CD4-positive, alpha-beta T cell treated with Interleukin-2 at 100 ng/mL for 4 hours (primary cell): ENCODE measurements around the gene ATP2B2.

ENCODE experiments used
- DNase-seq: peaks from one replicate; pipeline ENCODE4 v3.0.0-alpha.2; 2020; ENCODE audit warnings: low spot score

Gene ATP2B2

DNA sequence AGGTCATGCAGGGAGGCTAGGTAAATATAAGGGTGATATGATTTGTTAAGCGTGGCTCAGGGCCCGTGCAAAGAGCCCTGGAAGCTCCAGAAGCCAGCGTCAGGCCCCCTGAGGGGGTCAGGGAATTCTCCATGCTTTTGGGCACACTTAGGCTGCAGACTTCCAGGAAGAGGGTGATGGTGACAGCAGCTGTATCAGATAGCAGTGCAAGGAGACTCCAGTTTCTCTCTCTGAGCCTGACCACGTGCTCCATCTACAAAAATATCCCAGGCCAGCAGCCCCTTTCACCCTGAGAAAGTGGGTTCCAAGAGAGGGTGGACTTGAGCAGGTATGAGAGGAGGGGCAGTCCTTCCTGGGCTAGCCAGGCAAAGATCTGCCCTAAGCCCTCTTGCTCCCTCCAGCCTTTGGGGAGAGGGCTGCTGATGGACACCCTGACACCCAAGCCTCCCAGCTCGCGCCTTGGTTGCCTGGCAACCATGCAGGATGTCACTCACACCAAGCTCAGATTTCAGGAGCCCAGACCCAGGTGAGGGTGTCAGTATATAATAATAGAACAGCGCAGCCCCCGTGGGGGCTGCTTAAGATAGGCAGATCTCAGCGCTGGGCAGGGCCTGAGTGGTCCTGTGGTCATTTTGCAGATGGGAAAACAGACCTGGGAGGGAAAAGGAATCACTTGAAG is 35.8 kb downstream of the ATP2B2 start:
- no peak for DNase-seq

DNA sequence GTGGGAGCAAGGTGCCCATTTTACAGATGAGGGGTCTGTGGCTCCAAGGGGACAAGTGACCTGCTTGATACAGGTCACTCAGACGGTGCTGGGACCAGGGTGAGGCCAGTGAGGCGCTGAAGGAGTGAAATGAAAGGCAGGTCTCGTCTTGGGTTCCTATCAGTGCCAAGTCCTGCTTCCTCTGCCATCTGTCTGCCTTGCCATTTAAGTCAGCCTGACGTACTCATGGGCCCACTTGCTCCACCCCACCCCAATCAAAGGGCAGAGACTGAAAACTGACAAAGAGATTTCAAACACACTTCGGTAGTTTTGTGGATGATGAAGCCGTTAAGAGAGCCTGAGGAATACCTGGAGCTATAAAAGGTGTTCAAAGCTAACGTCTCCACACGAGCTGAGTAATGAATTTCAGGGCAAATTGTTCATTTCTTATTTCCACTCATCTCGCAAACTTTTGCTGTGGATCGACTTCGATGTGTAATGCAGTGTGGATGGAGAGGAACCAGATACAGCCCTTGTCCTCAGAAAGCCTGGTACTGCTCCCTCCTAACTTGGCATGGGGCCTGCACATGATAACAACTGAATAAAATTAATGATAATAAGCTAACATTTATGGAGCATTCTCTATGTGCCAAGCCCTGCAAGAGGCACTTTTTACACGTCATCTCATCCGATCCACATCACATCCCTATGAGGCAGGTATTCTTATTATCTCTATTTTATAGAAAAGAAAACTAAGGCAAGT is 36.6 kb downstream of the ATP2B2 start:
- DNase-seq, result no peak

- no peak for DNase-seq
Measured at GRCh38 chr3:10467904-10468612, 37.3 kb downstream of the ATP2B2 start.

DNA sequence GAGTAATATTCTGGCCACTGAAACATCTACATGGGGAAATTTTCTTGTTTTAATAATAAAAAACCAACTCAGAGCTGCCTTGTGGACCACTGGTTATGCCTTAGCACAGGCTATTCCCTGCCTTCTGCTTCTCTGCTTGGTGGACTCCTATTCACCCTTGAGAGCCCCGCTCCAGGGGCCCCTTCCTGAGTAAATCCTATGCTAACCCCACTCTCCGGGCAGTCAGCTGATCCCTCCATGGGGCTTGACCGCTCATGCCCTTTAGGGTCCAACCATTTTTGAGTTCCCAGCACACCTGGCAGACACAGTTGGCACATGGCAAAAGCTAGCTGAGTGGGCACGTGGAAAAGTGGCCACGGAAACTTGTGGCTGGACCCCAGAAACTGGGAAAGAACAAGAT is 38.2 kb downstream of the ATP2B2 start:
- no peak for DNase-seq

DNA sequence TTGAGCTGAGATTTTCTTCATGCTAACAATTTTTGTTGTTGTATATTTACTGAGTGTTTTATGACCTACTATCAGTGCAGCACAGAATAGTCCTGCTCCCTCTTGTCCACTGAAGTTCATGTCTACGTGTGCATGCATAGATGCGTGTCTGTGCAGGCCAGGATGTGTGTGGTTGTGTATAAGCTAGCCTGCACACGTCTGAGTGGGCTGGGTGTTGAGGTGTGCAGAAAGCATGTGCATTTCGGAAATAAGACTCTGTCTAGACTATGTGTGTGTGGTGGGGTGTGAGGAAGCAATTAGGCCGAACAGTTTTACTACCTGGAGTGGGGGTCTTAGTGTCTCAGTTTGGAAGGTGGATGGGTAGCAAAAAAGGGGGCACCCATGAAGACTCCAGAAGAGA is 39.2 kb downstream of the ATP2B2 start:
- no peak for DNase-seq

- no peak for DNase-seq
Measured at GRCh38 chr3:10465161-10465560, 40.2 kb downstream of the ATP2B2 start.

DNA sequence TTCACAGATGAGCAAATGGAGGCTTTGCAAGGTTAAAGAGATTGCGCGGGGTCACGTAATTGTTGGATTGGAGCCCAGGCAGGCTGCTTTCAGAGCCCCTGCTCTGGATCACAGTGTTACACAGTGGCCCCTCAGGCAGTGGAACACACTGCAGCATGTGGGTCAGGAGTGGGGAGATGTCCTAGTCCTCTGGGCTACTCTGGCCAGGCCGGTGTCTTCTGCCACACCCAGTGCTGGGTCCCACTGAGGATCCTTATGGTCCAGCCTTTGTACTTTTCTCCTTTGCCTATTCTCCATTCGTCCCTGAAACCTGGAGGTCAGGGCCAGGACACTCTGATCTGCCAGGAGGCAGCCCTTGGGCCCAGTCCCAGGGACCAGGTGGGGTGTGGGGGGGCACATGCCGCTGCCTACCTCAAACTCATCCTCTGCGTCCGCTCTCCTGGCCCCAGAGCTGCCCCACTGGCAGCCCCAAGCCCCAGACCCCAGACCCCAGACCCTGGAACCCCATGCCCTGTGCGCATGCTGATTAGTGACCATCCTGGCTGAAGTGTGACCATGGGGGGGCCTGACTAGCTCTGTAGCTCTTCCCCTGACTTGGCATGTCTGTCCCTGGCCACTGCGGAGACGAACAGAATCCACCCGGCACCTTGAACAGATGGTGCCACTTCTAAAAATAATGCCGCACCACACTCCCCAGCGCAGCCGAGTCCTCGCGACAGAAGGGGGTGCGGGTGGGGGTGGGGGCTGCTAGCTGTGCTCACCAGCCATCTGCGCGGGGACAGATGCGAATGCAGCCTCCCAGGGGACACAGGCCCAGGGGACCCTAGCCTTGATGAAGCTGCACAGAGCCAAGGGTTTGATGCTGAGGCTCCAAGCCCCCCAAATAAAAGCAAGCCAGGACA is 41.6 kb downstream of the ATP2B2 start:
- no peak for DNase-seq

DNA sequence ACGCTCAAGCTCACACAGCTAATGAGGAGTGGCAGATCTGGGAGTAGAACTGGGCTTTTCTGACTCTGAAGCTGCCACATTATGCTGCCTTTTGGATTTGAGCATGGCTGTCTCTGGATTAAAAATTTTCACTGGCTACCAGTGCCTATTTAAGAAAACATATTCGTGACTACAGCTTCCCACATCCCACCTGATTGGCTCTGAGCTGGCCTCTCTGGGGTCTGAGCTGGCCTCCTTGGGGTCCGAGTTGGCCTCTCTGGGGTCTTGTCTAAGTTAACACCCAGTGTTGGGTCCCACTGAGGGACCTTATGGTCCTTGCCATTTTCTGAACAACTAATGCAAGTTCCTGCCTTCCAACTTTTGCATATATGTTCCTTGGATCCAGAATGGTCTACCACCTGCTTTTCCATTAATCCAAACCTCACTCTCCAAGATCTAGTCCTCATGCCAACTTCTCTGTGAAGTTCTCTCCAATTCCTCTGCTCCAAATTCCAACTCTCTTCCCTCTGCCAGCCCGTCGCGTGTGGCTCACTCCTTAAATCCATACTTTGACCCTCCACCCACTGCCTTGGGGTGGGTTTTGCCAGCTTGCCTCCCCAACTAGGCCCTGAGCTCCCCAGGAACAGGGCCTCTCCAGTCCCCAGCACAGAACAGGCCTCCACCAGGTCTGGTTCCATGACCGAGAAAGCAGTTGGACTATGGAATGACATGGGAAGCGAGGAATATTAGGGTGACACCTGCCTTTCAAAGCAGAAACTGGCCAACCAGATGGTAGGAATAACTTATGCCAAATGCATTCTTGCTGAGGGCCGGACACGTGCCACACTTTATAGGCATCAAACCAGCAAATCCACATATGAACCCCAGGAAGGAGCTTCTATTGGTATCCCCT is 42.5 kb downstream of the ATP2B2 start:
- DNase-seq, result no peak

DNA sequence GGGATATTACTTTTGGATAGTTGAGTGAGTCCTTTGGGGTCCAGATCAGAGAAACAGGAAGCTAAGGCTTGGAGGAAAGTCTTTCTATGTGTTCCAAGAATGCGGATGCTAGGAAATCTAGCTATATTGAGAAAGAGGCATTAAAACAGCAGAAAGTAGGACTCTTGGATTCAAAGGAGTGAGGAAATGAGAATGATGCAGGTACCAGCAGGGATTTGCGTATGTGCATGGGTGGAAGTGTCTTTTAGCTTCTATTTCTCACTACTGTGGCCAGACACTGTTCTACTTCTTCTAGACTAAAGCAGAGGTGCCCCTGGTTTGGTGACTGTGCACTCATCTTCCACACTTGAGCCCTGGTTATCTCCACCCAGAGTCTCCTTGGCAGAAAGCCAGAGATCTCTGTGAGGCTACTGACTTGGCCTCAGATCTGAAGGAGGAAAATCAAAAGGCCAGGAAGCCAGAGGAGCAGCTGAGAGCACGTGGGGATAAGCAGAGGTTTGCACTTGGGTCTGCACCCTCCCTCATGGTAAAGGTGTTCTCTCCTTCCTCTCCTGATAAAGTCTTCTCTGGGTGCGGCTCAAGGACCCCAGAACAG is 44.3 kb downstream of the ATP2B2 start:
- no peak for DNase-seq

- peak; percentile 37 for DNase-seq
Measured at GRCh38 chr3:10459954-10460754, 45.2 kb downstream of the ATP2B2 start.

DNA sequence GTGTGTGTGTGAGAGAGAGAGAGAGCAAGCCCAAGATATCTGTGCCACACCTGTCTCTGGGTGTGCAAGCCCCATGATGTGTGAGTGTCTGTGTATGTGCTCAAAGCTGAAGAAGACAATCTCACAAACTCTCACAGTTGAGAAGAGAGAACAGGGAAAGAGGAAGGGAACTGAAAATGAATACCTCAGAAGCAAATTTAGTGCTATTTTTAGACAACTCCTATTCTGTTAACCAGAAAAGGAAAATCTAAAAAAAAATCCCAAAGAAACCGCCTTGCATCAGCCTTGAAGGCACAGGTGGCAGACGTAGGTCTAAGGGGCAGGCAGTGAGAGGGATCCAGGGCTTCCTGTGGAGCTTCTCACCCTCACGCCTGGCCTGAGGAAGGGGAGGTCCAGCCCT is 47.8 kb downstream of the ATP2B2 start:
- no peak for DNase-seq

DNA sequence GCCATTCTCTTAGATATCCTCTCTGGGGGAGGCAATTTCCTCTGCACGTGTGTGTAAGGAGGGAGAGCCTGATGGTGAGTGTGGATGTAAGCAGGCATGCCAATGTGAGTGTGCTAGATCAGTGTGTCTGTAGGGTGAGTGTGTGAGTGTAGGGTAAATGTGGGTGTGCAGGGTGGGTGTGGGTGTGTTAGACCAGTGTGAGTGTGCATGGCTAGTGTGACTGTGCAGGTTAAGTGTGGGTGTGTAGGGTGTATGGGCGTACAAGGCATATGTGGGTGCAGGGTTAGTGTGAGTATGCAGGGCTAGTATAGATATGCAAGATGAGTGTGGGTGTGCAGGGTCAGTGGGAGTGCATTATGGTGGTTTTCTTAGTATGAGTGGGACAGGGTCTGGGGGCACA is 48.4 kb downstream of the ATP2B2 start:
- DNase-seq, result no peak

GRCh38 chr3:10455545-10455914 is 49.9 kb downstream of the ATP2B2 start:
- DNase-seq, result no peak

DNA sequence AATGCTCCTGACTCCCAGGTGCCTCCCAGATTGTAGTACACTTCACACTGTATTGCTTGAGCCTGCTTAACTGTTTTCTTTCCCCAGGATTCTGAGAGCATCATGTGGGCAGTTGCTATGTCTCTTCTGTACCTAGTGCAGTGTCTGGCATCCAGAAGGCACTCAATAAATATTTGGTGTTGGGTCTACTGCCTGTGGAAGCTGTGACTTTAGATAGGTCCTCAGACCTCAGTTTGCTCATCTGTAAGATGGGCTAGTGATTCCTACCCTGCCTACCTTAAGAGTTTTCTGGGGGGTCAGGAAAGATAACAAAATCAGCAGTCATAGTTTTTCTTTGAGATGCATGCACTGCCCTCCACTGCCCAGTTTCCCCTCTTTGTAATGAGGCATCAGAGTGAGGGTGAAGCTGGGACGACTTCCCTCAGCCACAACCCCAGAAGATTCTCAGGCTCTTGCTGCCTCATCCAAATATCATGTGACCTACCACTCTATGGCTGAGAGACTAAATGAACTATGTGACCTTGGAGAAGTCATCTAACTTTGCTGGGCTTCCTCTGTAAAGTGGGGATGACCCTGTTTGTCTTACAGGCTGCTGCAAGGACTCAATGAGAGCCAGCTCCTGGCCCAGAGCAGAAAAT is 50.4 kb downstream of the ATP2B2 start:
- no peak for DNase-seq

DNA sequence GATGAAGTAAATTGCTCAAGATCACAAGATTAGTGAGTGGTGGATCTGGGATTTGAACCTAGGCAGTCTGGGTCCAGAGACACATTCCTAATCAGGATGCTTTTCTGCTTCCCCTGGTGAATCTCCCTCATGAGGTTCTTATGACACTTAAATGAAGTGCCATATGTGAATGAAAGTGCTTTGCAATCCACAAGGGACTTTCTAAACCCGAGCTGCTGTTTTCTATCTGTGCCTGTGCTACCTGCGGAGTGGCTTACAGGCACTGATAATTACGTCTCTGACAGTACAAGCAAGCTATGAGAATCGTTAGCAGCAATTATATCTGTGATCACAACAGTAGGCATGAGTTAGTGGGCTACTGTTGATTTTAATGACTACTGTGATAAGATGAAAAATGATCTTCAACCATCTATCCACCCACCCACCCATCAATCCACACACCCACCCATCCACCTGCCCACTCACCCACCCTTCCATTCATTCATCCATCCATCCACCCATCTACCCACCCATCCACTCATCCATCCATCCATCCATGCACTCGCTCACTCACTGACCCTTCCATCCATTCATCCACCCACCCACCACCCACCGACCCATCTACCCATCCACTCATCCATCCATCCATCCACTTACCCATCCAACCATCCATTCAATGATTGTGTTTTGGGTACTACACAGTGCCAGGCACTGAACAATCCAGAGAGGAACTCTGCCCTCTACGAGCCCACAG is 51.8 kb downstream of the ATP2B2 start:
- no peak for DNase-seq

GRCh38 chr3:10450494-10451440 is 54.6 kb downstream of the ATP2B2 start:
- no peak for DNase-seq

DNA sequence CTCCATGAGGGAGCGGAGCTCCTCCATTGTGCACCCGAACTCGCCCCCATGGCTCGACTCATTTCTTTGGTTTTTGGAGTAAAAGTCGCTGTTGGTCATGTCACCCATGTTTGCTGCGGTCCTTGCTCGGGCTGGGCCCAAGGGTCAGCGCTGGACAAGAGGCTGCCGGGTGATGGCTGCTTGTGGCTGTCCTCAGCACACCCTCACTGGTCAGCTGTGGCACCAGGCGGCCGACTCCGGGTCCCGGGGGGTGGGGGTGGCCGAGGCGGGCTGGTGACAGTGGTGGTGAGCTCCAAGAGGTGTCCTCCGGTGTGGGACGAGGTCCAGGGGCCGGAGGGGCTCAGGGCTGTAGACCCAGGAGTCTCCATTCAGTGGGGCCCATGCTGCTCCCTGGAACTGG is 56.0 kb downstream of the ATP2B2 start:
- DNase-seq, result no peak

GRCh38 chr3:10448544-10448943 is 56.8 kb downstream of the ATP2B2 start:
- no peak for DNase-seq
